Stimulated activated CD4-positive, alpha-beta T cell treated with anti-CD3 and anti-CD28 coated beads, TNF-alpha, amount 100 ng/mL, for 48 hours (primary cell): ENCODE results near the gene XPNPEP2.

Experiments used
- DNase-seq, 3 donors: peaks; one replicate each; pipeline ENCODE4 v3.0.0-alpha.2; 2020; ENCODE audit warnings: low read depth in 3 of 3

The XPNPEP2 gene, protein sequence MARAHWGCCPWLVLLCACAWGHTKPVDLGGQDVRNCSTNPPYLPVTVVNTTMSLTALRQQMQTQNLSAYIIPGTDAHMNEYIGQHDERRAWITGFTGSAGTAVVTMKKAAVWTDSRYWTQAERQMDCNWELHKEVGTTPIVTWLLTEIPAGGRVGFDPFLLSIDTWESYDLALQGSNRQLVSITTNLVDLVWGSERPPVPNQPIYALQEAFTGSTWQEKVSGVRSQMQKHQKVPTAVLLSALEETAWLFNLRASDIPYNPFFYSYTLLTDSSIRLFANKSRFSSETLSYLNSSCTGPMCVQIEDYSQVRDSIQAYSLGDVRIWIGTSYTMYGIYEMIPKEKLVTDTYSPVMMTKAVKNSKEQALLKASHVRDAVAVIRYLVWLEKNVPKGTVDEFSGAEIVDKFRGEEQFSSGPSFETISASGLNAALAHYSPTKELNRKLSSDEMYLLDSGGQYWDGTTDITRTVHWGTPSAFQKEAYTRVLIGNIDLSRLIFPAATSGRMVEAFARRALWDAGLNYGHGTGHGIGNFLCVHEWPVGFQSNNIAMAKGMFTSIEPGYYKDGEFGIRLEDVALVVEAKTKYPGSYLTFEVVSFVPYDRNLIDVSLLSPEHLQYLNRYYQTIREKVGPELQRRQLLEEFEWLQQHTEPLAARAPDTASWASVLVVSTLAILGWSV

GRCh38 chrX:129738466-129739308 is at the start of gene XPNPEP2:
Gene XPNPEP2, plus strand, starts transcription at chrX:129738979. Its CDS starts 235 bp downstream, at chrX:129739214.
- DNase-seq = no peak

DNA sequence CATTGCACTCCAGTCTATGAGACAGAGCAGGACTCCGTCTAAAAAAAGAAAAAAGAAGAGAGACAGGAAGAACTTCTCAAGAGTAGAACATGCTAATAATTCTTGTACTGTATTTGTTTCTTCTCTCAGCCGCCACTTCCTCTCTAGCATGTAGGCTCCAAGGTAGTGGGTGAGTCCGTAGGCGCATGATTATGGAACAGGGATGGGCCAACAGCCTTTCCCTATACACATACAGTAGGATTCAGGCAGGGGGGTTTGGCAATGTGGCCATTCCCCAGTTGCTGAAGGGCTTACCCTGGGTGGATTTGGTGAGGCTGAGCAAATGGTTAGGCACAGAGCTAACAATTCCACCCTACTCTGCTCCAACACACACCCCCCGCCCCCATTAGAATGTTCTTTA is 49.0 kb upstream of the XPNPEP2 start:
- no peak for DNase-seq

GRCh38 chrX:129690435-129690834 is 48.3 kb upstream of the XPNPEP2 start:
- no peak for DNase-seq

DNA sequence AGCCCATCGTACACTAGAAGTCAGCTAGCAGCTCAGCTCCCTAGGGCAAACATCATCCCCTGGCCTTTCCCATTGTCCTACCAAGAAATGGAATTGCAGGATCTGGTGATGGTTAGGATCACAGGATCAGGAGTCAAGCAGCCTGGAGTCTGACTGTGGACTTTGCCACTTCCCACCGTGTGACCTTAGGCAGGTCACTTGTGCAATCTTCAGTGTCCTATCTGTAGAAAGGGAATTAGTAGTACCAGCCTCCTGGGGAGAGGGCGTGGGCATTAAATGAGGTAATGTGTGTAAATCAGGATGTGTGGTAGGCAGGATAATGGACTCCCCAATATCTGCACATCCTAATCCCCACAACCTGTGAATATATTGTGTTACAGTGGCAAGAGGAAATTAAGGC is 45.4 kb upstream of the XPNPEP2 start:
- no peak for DNase-seq

GRCh38 chrX:129694805-129695204 is 44.0 kb upstream of the XPNPEP2 start:
- no peak for DNase-seq

DNA sequence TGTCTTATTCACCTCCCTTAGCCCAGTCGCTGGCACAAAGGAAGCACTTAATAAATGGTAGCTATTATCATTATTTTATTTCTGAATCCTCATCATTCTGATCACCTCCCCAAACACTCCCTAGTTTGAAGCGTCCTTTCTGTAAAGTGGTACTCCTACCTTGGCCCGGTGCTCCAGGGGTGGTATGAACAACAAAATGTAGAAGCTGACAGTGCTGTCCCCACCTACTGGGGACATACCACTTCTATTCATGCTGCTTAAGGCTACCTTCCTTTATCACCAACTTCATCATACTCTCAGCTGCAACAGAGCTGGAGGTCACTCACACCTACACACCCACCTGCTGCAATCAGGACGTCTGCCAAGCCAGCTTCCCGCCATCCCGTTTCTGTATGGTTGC is 43.2 kb upstream of the XPNPEP2 start:
- no peak for DNase-seq

DNA sequence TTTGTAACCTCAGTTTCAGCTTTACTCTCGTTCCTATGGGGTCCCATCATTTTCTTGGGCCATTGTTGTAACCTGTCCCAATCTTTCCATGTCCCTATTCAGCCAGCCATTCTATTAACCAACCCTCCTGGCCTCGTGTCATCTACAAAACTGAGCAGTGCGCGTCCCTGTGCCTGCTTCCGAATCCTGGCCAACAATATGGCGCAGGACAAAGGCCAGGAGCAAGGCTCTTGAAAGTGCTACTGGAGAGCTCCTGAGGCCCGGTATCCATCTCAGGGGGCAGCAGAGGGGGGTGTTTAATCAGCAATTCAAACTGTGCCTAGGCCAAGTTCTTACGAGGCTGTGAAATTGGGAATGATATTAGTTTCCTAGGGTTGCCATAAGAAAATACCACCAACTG is 42.8 kb upstream of the XPNPEP2 start:
- DNase-seq = no peak

DNA sequence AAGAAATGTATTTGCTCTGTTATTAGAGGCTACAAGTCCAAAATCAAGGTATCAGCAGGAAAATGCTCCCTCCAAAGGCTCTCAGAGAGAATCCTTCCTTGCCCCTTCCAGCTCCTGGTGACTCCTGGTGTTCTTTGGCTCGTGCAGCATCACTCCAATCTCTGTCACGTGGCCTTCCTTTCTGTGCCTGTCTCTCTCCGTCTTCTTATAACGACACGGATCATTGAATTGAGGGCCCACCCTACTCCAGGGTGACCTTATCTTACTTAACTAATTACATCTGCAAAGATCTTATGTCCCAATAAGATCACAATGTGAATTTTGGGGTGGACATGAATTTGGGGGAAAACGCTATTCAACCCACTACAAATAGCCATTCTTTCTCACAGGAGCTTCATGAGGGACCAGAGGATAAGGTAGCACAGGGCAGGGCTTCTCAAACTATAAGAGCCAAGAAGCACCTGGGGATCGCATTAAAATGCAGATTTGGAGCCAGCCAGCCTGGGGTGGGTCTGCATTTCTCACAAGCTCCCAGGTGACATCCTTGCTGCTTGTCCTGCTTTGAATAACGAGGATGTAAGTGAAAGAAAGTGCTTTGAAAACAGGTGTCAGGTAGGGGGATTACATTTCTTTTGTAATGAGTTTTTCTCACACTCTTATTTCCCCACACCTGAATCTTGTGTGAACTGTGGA is 42.2 kb upstream of the XPNPEP2 start:
- no peak for DNase-seq

DNA sequence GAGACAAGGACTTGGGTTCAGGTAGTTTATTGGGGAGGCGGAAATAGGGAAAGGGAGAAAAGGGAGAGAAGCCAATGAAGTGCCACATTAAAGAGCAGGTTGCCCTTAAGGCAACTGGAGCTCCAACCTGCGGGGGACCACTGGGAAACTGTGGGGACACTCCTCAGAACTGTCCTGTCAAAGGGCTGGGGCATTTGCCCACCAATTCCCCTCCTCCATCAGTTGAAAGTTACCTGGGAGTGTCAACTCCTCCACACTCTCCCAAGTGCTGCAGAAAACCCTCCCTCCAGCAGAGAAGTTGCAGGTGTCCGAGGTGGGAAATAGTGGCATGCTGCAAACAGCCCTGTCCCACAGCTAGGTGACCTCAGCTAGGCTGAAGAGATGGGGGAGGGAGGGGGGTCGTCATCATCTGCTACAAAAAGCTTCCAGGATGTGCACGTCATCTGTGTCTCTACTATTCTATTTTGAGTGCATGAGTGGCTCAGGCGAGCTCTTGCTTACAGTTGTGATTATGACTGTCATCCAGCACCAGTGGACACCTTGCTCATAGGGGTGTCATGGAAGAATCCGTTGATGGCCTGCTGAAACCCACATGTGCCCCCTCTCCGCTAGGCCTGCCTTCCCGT is 41.5 kb upstream of the XPNPEP2 start:
- no peak for DNase-seq

DNA sequence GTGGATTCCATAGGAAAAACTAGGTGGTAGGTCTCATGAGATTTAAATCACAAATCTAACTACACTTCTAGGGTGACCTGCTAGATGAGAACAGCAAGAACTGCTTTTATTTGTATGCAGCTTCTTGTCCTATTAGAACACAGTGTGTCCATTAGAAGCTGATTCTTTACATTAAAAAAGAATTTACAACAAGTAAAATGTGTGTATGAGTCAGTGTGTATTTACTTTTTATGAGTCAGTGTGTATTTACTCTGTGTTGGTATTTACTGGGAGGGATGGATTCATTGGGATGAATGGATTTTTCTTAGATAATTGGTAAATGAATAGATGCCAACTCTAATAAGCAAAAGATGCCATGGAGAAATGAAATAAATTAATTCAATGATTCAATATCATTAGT is 40.6 kb upstream of the XPNPEP2 start:
- no peak for DNase-seq

DNA sequence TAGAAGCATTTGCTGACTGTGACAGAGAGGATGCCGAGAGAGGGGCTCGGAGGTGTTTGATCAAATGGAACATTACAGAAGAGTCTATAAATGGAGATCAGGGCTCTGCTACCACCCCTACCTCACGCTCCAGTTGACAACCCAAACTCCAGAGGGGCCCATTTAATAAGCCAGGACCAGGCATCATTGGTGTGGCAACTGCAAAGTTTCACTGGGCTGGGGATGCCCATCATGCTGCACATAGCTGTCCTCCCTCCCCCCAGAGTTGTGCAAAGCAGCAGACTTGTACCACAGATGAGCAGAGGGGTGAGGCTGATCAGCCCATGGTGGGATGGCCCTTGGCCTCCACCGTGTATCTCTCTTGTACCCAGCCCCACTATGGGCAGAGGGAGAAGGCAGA is 38.2 kb upstream of the XPNPEP2 start:
- DNase-seq = no peak

- no peak for DNase-seq
Observed at GRCh38 chrX:129701624-129702069, 37.1 kb upstream of the XPNPEP2 start.

- no peak for DNase-seq
Observed at GRCh38 chrX:129704491-129704890, 34.3 kb upstream of the XPNPEP2 start.

DNA sequence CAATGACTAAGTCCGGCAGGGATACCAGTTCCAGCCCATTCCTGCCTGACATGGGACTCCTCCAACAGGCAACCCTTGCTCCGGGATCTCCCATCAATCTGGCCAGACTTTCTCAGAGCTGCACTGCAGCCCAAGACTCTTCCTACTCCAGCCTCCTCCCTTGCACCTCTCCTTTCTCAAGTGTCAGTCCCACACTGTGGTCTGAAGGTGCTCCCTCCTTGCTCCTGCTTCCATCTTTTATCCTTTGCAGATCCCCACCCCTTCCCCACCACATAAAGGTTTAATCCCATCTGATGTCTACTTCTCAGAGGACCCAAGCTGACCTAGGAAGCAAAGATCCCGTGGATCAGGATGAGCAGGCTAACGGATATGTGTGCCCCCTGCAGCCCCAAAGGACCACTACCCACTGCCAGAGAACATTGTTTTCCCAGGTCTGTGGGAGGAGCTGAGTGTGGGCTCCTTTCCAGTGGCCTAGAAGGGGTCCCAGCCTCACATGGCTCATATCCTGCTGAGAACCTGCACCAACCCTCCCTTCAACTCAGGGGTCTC is 33.3 kb upstream of the XPNPEP2 start:
- no peak for DNase-seq

DNA sequence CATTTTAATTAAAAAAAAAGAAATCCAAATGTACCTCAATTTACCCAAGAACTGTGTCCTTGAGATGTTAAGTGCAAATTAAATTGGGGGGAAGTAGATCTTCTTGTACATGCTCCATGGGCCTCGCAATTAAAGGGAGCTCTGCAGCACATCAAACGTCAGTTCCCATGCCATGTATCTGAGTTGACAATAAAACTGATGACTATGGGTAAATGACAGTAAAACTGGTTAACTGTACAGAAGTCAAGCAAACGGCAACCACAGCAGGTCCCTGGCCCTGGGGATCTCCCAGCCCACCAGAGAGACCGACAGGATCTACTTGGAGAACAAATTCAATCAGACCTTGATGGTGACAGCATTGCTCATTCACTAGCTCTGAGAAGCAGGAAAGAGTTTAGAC is 32.8 kb upstream of the XPNPEP2 start:
- DNase-seq = no peak

GRCh38 chrX:129706400-129707072 is 32.2 kb upstream of the XPNPEP2 start:
- DNase-seq = no peak

DNA sequence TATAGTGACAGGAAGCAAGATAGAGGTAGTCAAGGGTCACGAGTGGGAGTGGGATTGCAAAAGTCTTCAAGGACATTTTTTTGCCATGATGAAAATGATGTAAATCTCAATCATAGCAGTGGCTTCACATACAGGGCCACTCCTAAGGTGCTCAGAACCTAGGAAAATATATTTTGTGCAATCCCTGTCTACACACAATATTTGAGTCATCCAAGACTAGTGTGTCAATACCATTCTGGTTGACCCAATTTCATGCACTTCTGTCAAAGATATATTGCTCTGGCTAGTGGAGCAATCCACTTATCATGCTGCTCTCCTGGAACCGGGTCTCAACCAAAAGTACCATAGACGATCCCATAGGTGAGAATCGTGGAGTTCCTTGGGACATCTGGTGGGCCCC is 24.2 kb upstream of the XPNPEP2 start:
- no peak for DNase-seq

DNA sequence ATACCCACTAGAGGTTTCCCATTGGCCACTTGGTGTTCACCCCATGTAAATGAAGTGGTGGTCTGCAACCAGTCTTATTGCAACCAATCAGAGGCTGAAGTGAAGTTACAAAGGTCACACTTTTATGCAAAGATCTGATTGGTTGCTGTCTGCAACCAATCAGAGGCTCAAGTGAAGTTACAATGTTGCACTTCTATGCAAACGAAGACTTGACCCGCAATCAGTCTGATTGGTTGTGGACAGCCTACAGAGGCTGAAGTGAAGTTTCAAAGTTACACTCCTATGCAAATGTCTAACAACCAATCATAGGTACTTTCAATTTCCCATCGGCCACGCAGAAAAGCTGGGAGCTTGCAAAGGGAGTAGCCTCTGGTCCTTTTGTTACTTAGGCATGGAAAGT is 22.3 kb upstream of the XPNPEP2 start:
- DNase-seq = no peak

GRCh38 chrX:129717892-129718291 is 20.9 kb upstream of the XPNPEP2 start:
- DNase-seq = no peak

DNA sequence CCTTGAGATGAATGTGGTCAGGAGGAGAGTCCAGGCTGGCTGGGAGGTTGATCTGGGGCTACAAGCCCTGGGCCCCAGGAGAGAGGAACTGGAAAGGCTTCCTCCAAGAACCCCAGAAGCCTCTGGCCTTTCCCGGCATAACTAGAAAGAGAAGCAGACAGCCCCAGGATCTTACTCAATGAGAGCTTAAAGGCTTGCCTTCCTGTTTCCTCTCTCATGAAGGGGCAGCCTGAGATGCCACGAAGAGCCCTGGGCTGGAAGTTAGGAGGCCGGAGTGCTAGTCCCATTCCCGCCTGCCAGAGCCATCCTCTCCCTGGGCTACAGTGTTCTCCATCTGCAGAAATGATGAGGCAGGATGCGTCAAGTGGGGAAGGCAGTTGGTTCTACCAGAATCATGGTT is 20.1 kb upstream of the XPNPEP2 start:
- DNase-seq = no peak
